CD4-positive, alpha-beta T cell treated with Interleukin-1 beta for 1 hour (primary cell): ENCODE results near the gene SLC66A2.

Source experiments
- DNase-seq, 2 donors: peaks; one replicate each; pipeline ENCODE4 v3.0.0-alpha.2; 2020 to 2022

Gene SLC66A2

GRCh38 chr18:79949697-79950487 is 1.6 kb downstream of the SLC66A2 start:
- DNase-seq, result peak in 1 of 2 donors; percentile 60

- DNase-seq, result no peak
Observed at GRCh38 chr18:79948719-79949411, 2.6 kb downstream of the SLC66A2 start.

- DNase-seq, result no peak
Observed at GRCh38 chr18:79947881-79948610, 3.4 kb downstream of the SLC66A2 start.

GRCh38 chr18:79947054-79947755 is 4.2 kb downstream of the SLC66A2 start:
- DNase-seq, result no peak

GRCh38 chr18:79945118-79946042 is 6.1 kb downstream of the SLC66A2 start:
- no peak for DNase-seq

GRCh38 chr18:79944746-79945117 is 6.7 kb downstream of the SLC66A2 start:
- no peak for DNase-seq

GRCh38 chr18:79944126-79944731 is 7.2 kb downstream of the SLC66A2 start:
- no peak for DNase-seq

GRCh38 chr18:79943608-79944125 is 7.8 kb downstream of the SLC66A2 start:
- no peak for DNase-seq

- DNase-seq, result no peak
Observed at GRCh38 chr18:79942786-79943607, 8.5 kb downstream of the SLC66A2 start.

- no peak for DNase-seq
Observed at GRCh38 chr18:79942211-79942610, 9.2 kb downstream of the SLC66A2 start.

GRCh38 chr18:79941473-79942119 is 9.9 kb downstream of the SLC66A2 start:
- no peak for DNase-seq

GRCh38 chr18:79940814-79941472 is 10.5 kb downstream of the SLC66A2 start:
- no peak for DNase-seq

- DNase-seq, result no peak
Observed at GRCh38 chr18:79940126-79940813, 11.2 kb downstream of the SLC66A2 start.

GRCh38 chr18:79939096-79939495 is 12.4 kb downstream of the SLC66A2 start:
- no peak for DNase-seq

GRCh38 chr18:79938196-79938595 is 13.3 kb downstream of the SLC66A2 start:
- DNase-seq, result no peak

- no peak for DNase-seq
Observed at GRCh38 chr18:79937103-79937860, 14.2 kb downstream of the SLC66A2 start.

- DNase-seq, result no peak
Observed at GRCh38 chr18:79936641-79937040, 14.8 kb downstream of the SLC66A2 start.

GRCh38 chr18:79935925-79936324 is 15.5 kb downstream of the SLC66A2 start:
- DNase-seq, result no peak
